SK-N-SH (cell line): ENCODE measurements around the gene SPIN3.

Experiments
- FOXJ3 ChIP-seq: sonication (generic); formaldehyde crosslinking; IDR thresholded peaks from 2 replicates; pipeline ENCODE4 v1.5.1; 2020; ENCODE audit warnings: mild to moderate bottlenecking, missing genetic modification reagents
- FOXM1 ChIP-seq: IDR thresholded peaks from 2 replicates; pipeline ENCODE4 v1.4.0; 2012; ENCODE audit warnings: low read depth, mild to moderate bottlenecking
- GABPA ChIP-seq: IDR thresholded peaks from 2 replicates; pipeline ENCODE4 v1.4.0; 2012; ENCODE audit warnings: low read depth, mild to moderate bottlenecking
- JUND ChIP-seq: IDR thresholded peaks from 2 replicates; pipeline ENCODE4 v1.4.0; 2012
- MXI1 ChIP-seq: IDR thresholded peaks from 2 replicates; pipeline ENCODE4 v1.6.1; 2012; ENCODE audit warnings: mild to moderate bottlenecking, low read depth, low read length, improper control_type of control experiment
- NRF1 ChIP-seq: IDR thresholded peaks from 2 replicates; pipeline ENCODE4 v1.6.1; 2012; ENCODE audit warnings: low read depth, mild to moderate bottlenecking, low read length
- POLR2AphosphoS5 ChIP-seq: IDR thresholded peaks from 2 replicates; pipeline ENCODE4 v1.6.1; 2012; ENCODE audit warnings: low read depth, low read length
- RAD21 ChIP-seq: IDR thresholded peaks from 2 replicates; pipeline ENCODE4 v1.6.1; 2012; ENCODE audit warnings: mild to moderate bottlenecking, low read length
- TCF12 ChIP-seq: IDR thresholded peaks from 2 replicates; pipeline ENCODE4 v1.4.0; 2012
- YY1 ChIP-seq: IDR thresholded peaks from 2 replicates; pipeline ENCODE4 v1.4.0; 2012; ENCODE audit warnings: low read depth, mild to moderate bottlenecking
- TF ChIP-seq, protein P1 (sequence below): fragments of 200-600 bp; sonication (generic); IDR thresholded peaks from 2 replicates; pipeline ENCODE4 v1.6.1; 2017; ENCODE audit warnings: antibody characterized with exemption, mild to moderate bottlenecking, moderate library complexity
- TF ChIP-seq, protein P2 (sequence below): IDR thresholded peaks from 2 replicates; pipeline ENCODE4 v1.4.0; 2012; ENCODE audit warnings: low read depth, borderline replicate concordance

DNA sequence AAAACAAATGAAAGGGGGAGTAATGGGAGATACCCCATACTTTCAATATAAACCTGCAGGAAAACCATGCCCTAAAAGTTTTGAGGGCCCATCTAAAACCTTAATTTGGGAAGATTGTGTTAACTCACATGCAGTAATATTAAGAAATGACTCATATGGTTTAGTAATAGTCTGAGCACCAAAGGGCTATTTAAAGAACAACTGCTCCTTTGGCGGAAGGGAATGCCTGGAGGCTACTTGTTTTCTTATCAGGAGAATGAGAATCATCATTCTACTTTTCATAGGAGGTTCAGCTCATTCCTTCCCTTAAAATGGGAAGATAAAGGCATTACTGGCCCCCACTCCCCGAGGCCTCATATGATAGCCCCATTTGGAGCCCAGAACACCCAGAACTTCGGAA is 47.6 kb downstream of the SPIN3 start:
- TF ChIP-seq NRF1, result no peak
- no peak for TF ChIP-seq JUND
- TF ChIP-seq, protein P1, sequence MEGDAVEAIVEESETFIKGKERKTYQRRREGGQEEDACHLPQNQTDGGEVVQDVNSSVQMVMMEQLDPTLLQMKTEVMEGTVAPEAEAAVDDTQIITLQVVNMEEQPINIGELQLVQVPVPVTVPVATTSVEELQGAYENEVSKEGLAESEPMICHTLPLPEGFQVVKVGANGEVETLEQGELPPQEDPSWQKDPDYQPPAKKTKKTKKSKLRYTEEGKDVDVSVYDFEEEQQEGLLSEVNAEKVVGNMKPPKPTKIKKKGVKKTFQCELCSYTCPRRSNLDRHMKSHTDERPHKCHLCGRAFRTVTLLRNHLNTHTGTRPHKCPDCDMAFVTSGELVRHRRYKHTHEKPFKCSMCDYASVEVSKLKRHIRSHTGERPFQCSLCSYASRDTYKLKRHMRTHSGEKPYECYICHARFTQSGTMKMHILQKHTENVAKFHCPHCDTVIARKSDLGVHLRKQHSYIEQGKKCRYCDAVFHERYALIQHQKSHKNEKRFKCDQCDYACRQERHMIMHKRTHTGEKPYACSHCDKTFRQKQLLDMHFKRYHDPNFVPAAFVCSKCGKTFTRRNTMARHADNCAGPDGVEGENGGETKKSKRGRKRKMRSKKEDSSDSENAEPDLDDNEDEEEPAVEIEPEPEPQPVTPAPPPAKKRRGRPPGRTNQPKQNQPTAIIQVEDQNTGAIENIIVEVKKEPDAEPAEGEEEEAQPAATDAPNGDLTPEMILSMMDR, result no peak
- no peak for TF ChIP-seq YY1
- no peak for TF ChIP-seq GABPA
- TF ChIP-seq FOXM1, result no peak
- TF ChIP-seq, protein P2, sequence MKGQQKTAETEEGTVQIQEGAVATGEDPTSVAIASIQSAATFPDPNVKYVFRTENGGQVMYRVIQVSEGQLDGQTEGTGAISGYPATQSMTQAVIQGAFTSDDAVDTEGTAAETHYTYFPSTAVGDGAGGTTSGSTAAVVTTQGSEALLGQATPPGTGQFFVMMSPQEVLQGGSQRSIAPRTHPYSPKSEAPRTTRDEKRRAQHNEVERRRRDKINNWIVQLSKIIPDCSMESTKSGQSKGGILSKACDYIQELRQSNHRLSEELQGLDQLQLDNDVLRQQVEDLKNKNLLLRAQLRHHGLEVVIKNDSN, result no peak
- no peak for TF ChIP-seq RAD21
- TF ChIP-seq POLR2AphosphoS5, result no peak
- no peak for TF ChIP-seq TCF12
- no peak for TF ChIP-seq FOXJ3 (CRISPR knock-in tag)
- no peak for TF ChIP-seq MXI1
